ENCODE results near the gene MAPKBP1. TPM values are rescaled to one million over a fixed set of nuclear protein-coding genes. Genes with fewer than 3 reads are reported as not detected.

MAPKBP1 gene
- polyA plus RNA-seq, 2 of the 4 experiments (the other 2 are of a cell fraction): 2.5 to 6.1 TPM

GRCh38 chr15:41840673-41841072 lies 66.4 kb downstream of the MAPKBP1 start:
- Histone ChIP-seq H3K9me3 (no peaks in the 10 kb centered on the region), H3K4me1 (no peaks in the 10 kb centered on the region), H3K27ac (no peak overlapping the region), H3K4me2 (no peak overlapping the region), H3K4me3 (no peak overlapping the region)
- DNase-seq (ENCODE audit: low read depth in 1 of 2, low spot score in 1 of 2) (no peak), FAIRE-seq (no peak), ATAC-seq (no peak)
- ChIA-PET CTCF (no interaction called here), POLR2A (no interaction called here)
- TF ChIP-seq MYC (IDR thresholded peaks at IDR 0.05; ENCODE audit: borderline replicate concordance, low read length) (no peak), POLR2AphosphoS2 (conservative IDR thresholded peaks at IDR 0.05; ENCODE audit: low read length) (no peak), RFX5 (IDR thresholded peaks at IDR 0.05) (no peak), FOXS1 (CRISPR knock-in tag; IDR thresholded peaks at IDR 0.05) (no peak), REST (IDR thresholded peaks at IDR 0.05) (no peak), EP300 (IDR thresholded peaks at IDR 0.05) (no peak), PHF8 (IDR thresholded peaks at IDR 0.05; ENCODE audit: borderline replicate concordance, low read depth) (no peak), CBX8 (IDR thresholded peaks at IDR 0.05) (no peak), TFCP2L1 (CRISPR knock-in tag; IDR thresholded peaks at IDR 0.05) (no peak), EHF (CRISPR knock-in tag; IDR thresholded peaks at IDR 0.05) (no peak), ELK1 (IDR thresholded peaks at IDR 0.05; ENCODE audit: low read depth, low read length) (no peak), MAX (IDR thresholded peaks at IDR 0.05) (no peak), NFE2L2 (conservative IDR thresholded peaks at IDR 0.05; ENCODE audit: low read length) (no peak), ESRRA (IDR thresholded peaks at IDR 0.05; ENCODE audit: borderline replicate concordance, low read length) (no peak)
- 86% methylated on average over 15 of the region's 15 CpGs for WGBS (ENCODE audit: missing lambda C conversion rate)

GRCh38 chr15:41841131-41841530 lies 66.8 kb downstream of the MAPKBP1 start:
- no peak overlapping the region for H3K4me3 ChIP-seq
- no peaks in the 10 kb centered on the region for H3K4me1 ChIP-seq
- no peaks in the 10 kb centered on the region for H3K9me3 ChIP-seq
- DNase-seq (ENCODE audit: low read depth in 1 of 2, low spot score in 1 of 2): no peak
- WGBS (ENCODE audit: missing lambda C conversion rate): 88% methylated on average over 1 of the region's 10 CpGs
- no peak for ATAC-seq
- H3K4me2 ChIP-seq: no peak overlapping the region
- no peak for TF ChIP-seq MAZ (IDR thresholded peaks at IDR 0.05; ENCODE audit: borderline replicate concordance, low read depth, low read length)
- no peak for TF ChIP-seq GATA3 (IDR thresholded peaks at IDR 0.05; ENCODE audit: borderline replicate concordance)
- no peak for TF ChIP-seq FOSL2 (IDR thresholded peaks at IDR 0.05)
- TF ChIP-seq FOSL2 (CRISPR knock-in tag; IDR thresholded peaks at IDR 0.05): no peak
- TF ChIP-seq ZFP36 (IDR thresholded peaks at IDR 0.05; ENCODE audit: borderline replicate concordance, partially characterized antibody): no peak
- TF ChIP-seq JUN (IDR thresholded peaks at IDR 0.05): no peak
- TF ChIP-seq E2F6 (IDR thresholded peaks at IDR 0.05; ENCODE audit: borderline replicate concordance, low read depth): no peak
- TF ChIP-seq ZSCAN20 (CRISPR knock-in tag; IDR thresholded peaks at IDR 0.05): no peak
- TF ChIP-seq TP53 (CRISPR knock-in tag; IDR thresholded peaks at IDR 0.05): no peak
- no peak for TF ChIP-seq HOXB5 (CRISPR knock-in tag; IDR thresholded peaks at IDR 0.05)
- no peak for TF ChIP-seq ELK1 (IDR thresholded peaks at IDR 0.05; ENCODE audit: low read depth, low read length)
- no peak for TF ChIP-seq MAX (IDR thresholded peaks at IDR 0.05)
- TF ChIP-seq NR3C1 (IDR thresholded peaks at IDR 0.05): no peak
- TF ChIP-seq CBX2 (IDR thresholded peaks at IDR 0.05; ENCODE audit: borderline replicate concordance, low read depth): no peak
- TF ChIP-seq CEBPB (IDR thresholded peaks at IDR 0.05): no peak
- no peak for TF ChIP-seq HEYL (CRISPR knock-in tag; IDR thresholded peaks at IDR 0.05)
- no peak for TF ChIP-seq SREBF2 (IDR thresholded peaks at IDR 0.05)
- no peak for TF ChIP-seq HDAC2 (IDR thresholded peaks at IDR 0.05)
- no peak for TF ChIP-seq BCL3 (IDR thresholded peaks at IDR 0.05)
- H3K27ac ChIP-seq: no peak overlapping the region
- POLR2A ChIA-PET: no interaction called here
- no peak for FAIRE-seq
- CTCF ChIA-PET: interaction anchor here (1.0 kb wide), 1 partner anchor 64 kb away, joined by 3 read pairs; no protein-coding TSS in a partner anchor

Measured in A549 (cell line).